CD4-positive, alpha-beta T cell (primary cell): ENCODE measurements around the gene MOBP. TPM values are rescaled to one million over a fixed set of nuclear protein-coding genes. Genes with fewer than 3 reads are reported as not detected.

Source experiments
- ATAC-seq: fragments of 200-7000 bp; cut with Tn5 transposase; one replicate; pipeline ENCODE4 v1.10.0; 2022; ENCODE audit warnings: mild to moderate bottlenecking; ENCODE audit not compliant: poor library complexity
- CTCF ChIA-PET: fragments of 350-600 bp; sonication (Branson Sonifier 250); formaldehyde crosslinking; loops from one replicate; lab custom pipeline; 2021; ENCODE audit warnings: antibody characterized with exemption, inconsistent platforms; lab: Charles Lee
- POLR2A ChIA-PET: fragments of 350-600 bp; sonication (Branson Sonifier 250); formaldehyde crosslinking; loops from one replicate; lab custom pipeline; 2021; ENCODE audit warnings: antibody characterized with exemption, inconsistent platforms; lab: Charles Lee
- DNase-seq, 14 experiments: peaks; one replicate each; pipeline ENCODE4 v3.0.0-alpha.2; 2013 to 2020; ENCODE audit warnings: mixed read lengths in 2 of 14
- H3K27ac ChIP-seq, 2 donors: one replicate each; pipeline versions ENCODE4 v1.5.1 to v1.7.0; 2013; ENCODE audit warnings: low read length in 2 of 2, low read depth in 1 of 2, mild to moderate bottlenecking in 1 of 2
- H3K27me3 ChIP-seq, 2 experiments: 1 replicate in 1 of 2; 2 replicates in 1 of 2; pipeline versions ENCODE4 v1.6.1 to v1.7.0; 2013; ENCODE audit warnings: low read length in 2 of 2, control low read depth in 1 of 2, mild to moderate bottlenecking in 1 of 2, moderate library complexity in 1 of 2; ENCODE audit not compliant: insufficient read depth in 2 of 2, control insufficient read depth in 1 of 2
- H3K36me3 ChIP-seq: one replicate; pipeline ENCODE4 v1.6.1; 2013; ENCODE audit warnings: low read length, control low read depth; ENCODE audit not compliant: insufficient read depth
- H3K4me1 ChIP-seq: one replicate; pipeline ENCODE4 v1.6.1; 2013; ENCODE audit warnings: low read length, control low read depth; ENCODE audit not compliant: insufficient read depth
- H3K4me3 ChIP-seq: one replicate; pipeline ENCODE4 v1.5.1; 2013; ENCODE audit warnings: mild to moderate bottlenecking, low read length, moderate library complexity
- H3K9me3 ChIP-seq, 2 experiments: 1 replicate in 1 of 2; 2 replicates in 1 of 2; pipeline versions ENCODE4 v1.6.1 to v1.7.0; 2013; ENCODE audit warnings: low read length in 2 of 2, mild to moderate bottlenecking in 2 of 2, control low read depth in 1 of 2, moderate library complexity in 1 of 2; ENCODE audit not compliant: control insufficient read depth in 1 of 2, insufficient read depth in 1 of 2
- H3K27ac Mint-ChIP-seq: one replicate; pipeline ENCODE4 v1.8.0; 2020; ENCODE audit warnings: mixed read lengths
- H3K27me3 Mint-ChIP-seq: one replicate; pipeline ENCODE4 v1.8.0; 2021; ENCODE audit warnings: mixed read lengths
- H3K36me3 Mint-ChIP-seq: one replicate; pipeline ENCODE4 v1.8.0; 2021; ENCODE audit warnings: low read depth, mixed read lengths
- H3K4me1 Mint-ChIP-seq: one replicate; pipeline ENCODE4 v1.8.0; 2021; ENCODE audit warnings: low read depth, mixed read lengths
- H3K4me3 Mint-ChIP-seq: one replicate; pipeline ENCODE4 v1.8.0; 2020; ENCODE audit warnings: mild to moderate bottlenecking, mixed read lengths
- H3K9me3 Mint-ChIP-seq: one replicate; pipeline ENCODE4 v1.8.0; 2020; ENCODE audit warnings: mixed read lengths
- intact Hi-C, 2 experiments: fragments of 100-400 bp; cut with DNase I in 1 of 2; cut with micrococcal nuclease in 1 of 2; formaldehyde crosslinking; loops; one replicate each; pipeline versions ENCODE4 v1.15.1 to v1.9.0; 2023 to 2025; cut with DNase I, micrococcal nuclease
- total RNA-seq, 174 experiments: library from RNA in 2 of 174; stranded (reverse) in 2 of 174; gene quantifications; one replicate each; pipeline ENCODE4 v1.2.3 and lab custom pipeline; 2021 to 2026
- TF ChIP-seq, protein P1 (sequence below): fragments of 200-600 bp; IDR thresholded peaks from one replicate; pipeline ENCODE4 v1.8.0; 2022; ENCODE audit warnings: antibody characterized with exemption, mild to moderate bottlenecking

Gene MOBP
- total RNA-seq, 2 experiments from 2014 or later = not detected

DNA sequence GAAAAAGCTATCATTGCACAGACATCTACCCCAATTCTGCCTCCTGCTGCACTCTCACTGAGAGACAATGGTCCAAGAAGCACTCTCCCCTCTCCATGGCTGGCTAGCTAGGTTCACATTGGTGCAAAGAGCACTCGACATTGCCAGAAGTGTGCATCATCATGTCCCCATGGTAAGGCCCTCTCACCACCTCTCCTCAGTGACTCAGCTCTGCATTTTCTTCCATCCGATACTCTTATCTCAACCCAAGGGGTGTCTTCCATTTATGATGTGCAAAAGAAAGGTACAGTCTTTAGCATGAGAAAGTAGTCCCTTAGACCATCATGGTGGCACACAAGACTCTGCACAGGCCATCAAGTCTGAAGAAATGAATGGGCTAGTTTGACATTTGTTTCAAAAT is 46.9 kb upstream of the MOBP start:
- Histone ChIP-seq H3K4me1 (peaks cover 2% of the 10 kb centered on the region), H3K9me3 (no peaks in the 10 kb centered on the region), H3K27ac (no peak overlapping the region), H3K36me3 (no peaks in the 10 kb centered on the region), H3K4me3 (no peak overlapping the region), H3K27me3 (no peaks in the 10 kb centered on the region)
- ATAC-seq (no peak), DNase-seq (no peak)
- TF ChIP-seq, protein P1, sequence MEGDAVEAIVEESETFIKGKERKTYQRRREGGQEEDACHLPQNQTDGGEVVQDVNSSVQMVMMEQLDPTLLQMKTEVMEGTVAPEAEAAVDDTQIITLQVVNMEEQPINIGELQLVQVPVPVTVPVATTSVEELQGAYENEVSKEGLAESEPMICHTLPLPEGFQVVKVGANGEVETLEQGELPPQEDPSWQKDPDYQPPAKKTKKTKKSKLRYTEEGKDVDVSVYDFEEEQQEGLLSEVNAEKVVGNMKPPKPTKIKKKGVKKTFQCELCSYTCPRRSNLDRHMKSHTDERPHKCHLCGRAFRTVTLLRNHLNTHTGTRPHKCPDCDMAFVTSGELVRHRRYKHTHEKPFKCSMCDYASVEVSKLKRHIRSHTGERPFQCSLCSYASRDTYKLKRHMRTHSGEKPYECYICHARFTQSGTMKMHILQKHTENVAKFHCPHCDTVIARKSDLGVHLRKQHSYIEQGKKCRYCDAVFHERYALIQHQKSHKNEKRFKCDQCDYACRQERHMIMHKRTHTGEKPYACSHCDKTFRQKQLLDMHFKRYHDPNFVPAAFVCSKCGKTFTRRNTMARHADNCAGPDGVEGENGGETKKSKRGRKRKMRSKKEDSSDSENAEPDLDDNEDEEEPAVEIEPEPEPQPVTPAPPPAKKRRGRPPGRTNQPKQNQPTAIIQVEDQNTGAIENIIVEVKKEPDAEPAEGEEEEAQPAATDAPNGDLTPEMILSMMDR = no peak
- Mint-ChIP-seq H3K36me3 (peaks cover 9% of the 10 kb centered on the region), H3K4me1 (peaks cover 7% of the 10 kb centered on the region), H3K9me3 (no peaks in the 10 kb centered on the region), H3K4me3 (no peak overlapping the region), H3K27me3 (peaks cover 4% of the 10 kb centered on the region), H3K27ac (no peak overlapping the region)
- CTCF ChIA-PET = no interaction called here
- POLR2A ChIA-PET = no interaction called here
- intact Hi-C loops = no loop called here

DNA sequence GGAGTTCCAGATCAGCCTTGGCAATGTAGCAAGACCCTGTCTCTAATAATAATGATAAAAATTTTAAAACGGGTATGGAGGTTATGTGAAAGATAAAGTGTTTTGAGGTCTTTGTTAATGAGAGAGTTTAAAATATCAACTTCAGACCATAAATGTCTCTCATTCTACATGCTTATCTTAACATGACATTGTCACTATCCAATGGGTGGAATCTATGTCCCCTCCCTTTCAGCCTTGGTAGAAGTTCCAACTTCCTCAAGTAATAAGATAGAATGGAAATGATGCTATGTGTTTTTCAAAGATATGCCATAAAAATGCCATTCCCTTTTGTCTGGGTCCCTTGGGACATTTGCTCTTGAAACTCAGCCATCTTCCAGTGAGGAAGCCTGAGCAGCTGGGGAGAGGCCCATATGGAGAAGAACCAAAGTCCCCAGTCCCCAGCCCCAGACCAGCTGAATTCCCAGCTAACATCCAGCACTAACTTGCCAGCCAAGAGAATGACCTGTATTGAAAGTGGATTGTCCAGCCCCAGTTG is 44.0 kb upstream of the MOBP start:
- DNase-seq (no peak), ATAC-seq (no peak)
- H3K9me3 Mint-ChIP-seq = no peaks in the 10 kb centered on the region
- H3K27ac Mint-ChIP-seq = no peak overlapping the region
- H3K4me1 Mint-ChIP-seq = no peaks in the 10 kb centered on the region
- Histone ChIP-seq H3K27me3 (no peaks in the 10 kb centered on the region), H3K27ac (no peak overlapping the region), H3K4me1 (no peaks in the 10 kb centered on the region), H3K9me3 (no peaks in the 10 kb centered on the region), H3K4me3 (no peak overlapping the region), H3K36me3 (no peaks in the 10 kb centered on the region)
- TF ChIP-seq, protein P1 = no peak
- H3K4me3 Mint-ChIP-seq = no peak overlapping the region
- intact Hi-C loops = no loop called here
- ChIA-PET CTCF (no interaction called here), POLR2A (interaction anchor here (0.9 kb wide), 1 partner anchor 16 kb away, joined by 3 read pairs; no protein-coding TSS in a partner anchor)
- peaks cover 9% of the 10 kb centered on the region for H3K36me3 Mint-ChIP-seq
- peaks cover 4% of the 10 kb centered on the region for H3K27me3 Mint-ChIP-seq

DNA sequence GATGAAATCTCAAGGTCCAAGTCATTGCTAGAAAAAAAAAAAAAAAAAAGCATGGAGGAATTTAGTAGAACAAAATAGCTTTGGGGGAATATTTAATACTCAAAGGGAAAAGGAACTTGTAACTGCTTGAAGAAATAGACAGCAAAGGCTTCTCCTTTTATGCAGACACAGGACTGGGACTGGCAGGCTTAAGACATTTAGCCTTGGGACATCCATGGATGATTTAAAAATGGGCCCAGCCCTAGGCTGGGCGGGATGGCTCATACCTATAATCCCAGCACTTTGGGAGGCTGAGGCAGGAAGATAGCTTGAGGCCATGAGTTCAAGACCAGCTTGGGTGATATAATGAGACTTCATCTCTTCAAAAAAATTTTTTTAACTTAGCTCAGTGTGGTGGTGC is 41.2 kb upstream of the MOBP start:
- Histone ChIP-seq H3K4me3 (no peak overlapping the region), H3K27me3 (no peaks in the 10 kb centered on the region), H3K27ac (no peak overlapping the region), H3K4me1 (no peaks in the 10 kb centered on the region), H3K9me3 (no peaks in the 10 kb centered on the region), H3K36me3 (no peaks in the 10 kb centered on the region)
- ATAC-seq (no peak), DNase-seq (no peak)
- no peaks in the 10 kb centered on the region for H3K36me3 Mint-ChIP-seq
- CTCF ChIA-PET = no interaction called here
- no peak overlapping the region for H3K27ac Mint-ChIP-seq
- TF ChIP-seq, protein P1 = no peak
- no peaks in the 10 kb centered on the region for H3K4me1 Mint-ChIP-seq
- H3K4me3 Mint-ChIP-seq = no peak overlapping the region
- intact Hi-C loops = no loop called here
- POLR2A ChIA-PET = no interaction called here
- peaks cover 7% of the 10 kb centered on the region for H3K27me3 Mint-ChIP-seq
- no peaks in the 10 kb centered on the region for H3K9me3 Mint-ChIP-seq
